ENCODE data around the gene ZBTB44.
A peak's percentile ranks its signal among the peaks of the same experiment; 100 is the strongest.

The ZBTB44 gene

GRCh38 chr11:130314750-130315285 is at the start of gene ZBTB44:
ZBTB44 (minus strand) TSS chr11:130314917; CDS start chr11:130261873, 53,044 bp downstream.
- DNase-seq (ENCODE audit: low spot score), result peak; percentile 97
- no peak for TF ChIP-seq CTCF (IDR thresholded peaks at IDR 0.05; ENCODE audit: extremely low read depth, missing control alignments)

- no peak for TF ChIP-seq CTCF (IDR thresholded peaks at IDR 0.05; ENCODE audit: extremely low read depth, missing control alignments)
Measured at GRCh38 chr11:130359419-130359818, 44.7 kb upstream of the ZBTB44 start.

GRCh38 chr11:130358398-130358797 is 43.7 kb upstream of the ZBTB44 start:
- TF ChIP-seq CTCF (IDR thresholded peaks at IDR 0.05; ENCODE audit: extremely low read depth, missing control alignments), result no peak
- no peak for DNase-seq (ENCODE audit: low spot score)

More at GRCh38 chr11:130359419-130359818, 44.7 kb upstream of the ZBTB44 start:
- DNase-seq (ENCODE audit: low spot score), result no peak

- no peak for DNase-seq (ENCODE audit: low spot score)
- TF ChIP-seq CTCF (IDR thresholded peaks at IDR 0.05; ENCODE audit: extremely low read depth, missing control alignments), result no peak
Measured at GRCh38 chr11:130347261-130347660, 32.5 kb upstream of the ZBTB44 start.

- DNase-seq (ENCODE audit: low spot score), result no peak
- no peak for TF ChIP-seq CTCF (IDR thresholded peaks at IDR 0.05; ENCODE audit: extremely low read depth, missing control alignments)
Measured at GRCh38 chr11:130344841-130345240, 30.1 kb upstream of the ZBTB44 start.

- no peak for DNase-seq (ENCODE audit: low spot score)
- TF ChIP-seq CTCF (IDR thresholded peaks at IDR 0.05; ENCODE audit: extremely low read depth, missing control alignments), result no peak
Measured at GRCh38 chr11:130340671-130341319, 26.1 kb upstream of the ZBTB44 start.

- no peak for DNase-seq (ENCODE audit: low spot score)
- TF ChIP-seq CTCF (IDR thresholded peaks at IDR 0.05; ENCODE audit: extremely low read depth, missing control alignments), result no peak
Measured at GRCh38 chr11:130338667-130339066, 23.9 kb upstream of the ZBTB44 start.

Data from GM20000 (cell line).